GM21825 (cell line): ENCODE results near the gene TSPAN3.

Experiments used
- ATAC-seq: cut with Tn5 transposase; IDR thresholded peaks from one replicate; pipeline ENCODE4 v1.9.1; 2021; ENCODE audit warnings: mild to moderate bottlenecking, moderate library complexity; ENCODE audit not compliant: unreplicated experiment

Gene TSPAN3

GRCh38 chr15:77085297-77085696 is 14.4 kb upstream of the TSPAN3 start:
- ATAC-seq: no peak

- ATAC-seq: no peak
These were observed 13.5 kb upstream of the TSPAN3 start for GRCh38 chr15:77084436-77084835.

GRCh38 chr15:77083381-77084160 is 12.7 kb upstream of the TSPAN3 start:
- peak; percentile 74 for ATAC-seq

GRCh38 chr15:77081971-77082370 is 11.1 kb upstream of the TSPAN3 start:
- no peak for ATAC-seq

GRCh38 chr15:77076323-77076915 is 5.5 kb upstream of the TSPAN3 start:
- no peak for ATAC-seq

GRCh38 chr15:77075528-77075927 is 4.6 kb upstream of the TSPAN3 start:
- no peak for ATAC-seq

- no peak for ATAC-seq
These were observed 3.4 kb upstream of the TSPAN3 start for GRCh38 chr15:77074350-77074749.

GRCh38 chr15:77071305-77072223 is 655 bp upstream of the TSPAN3 start:
- ATAC-seq: no peak

GRCh38 chr15:77070180-77070494 is 772 bp downstream of the TSPAN3 start:
- no peak for ATAC-seq

- no peak for ATAC-seq
These were observed 1.3 kb downstream of the TSPAN3 start for GRCh38 chr15:77069521-77070121.

- no peak for ATAC-seq
These were observed 2.3 kb downstream of the TSPAN3 start for GRCh38 chr15:77068633-77069032.

- no peak for ATAC-seq
These were observed 3.1 kb downstream of the TSPAN3 start for GRCh38 chr15:77067691-77068367.

GRCh38 chr15:77066971-77067690 is 3.8 kb downstream of the TSPAN3 start:
- no peak for ATAC-seq

GRCh38 chr15:77064539-77065308 is 6.2 kb downstream of the TSPAN3 start:
- ATAC-seq: no peak

GRCh38 chr15:77064063-77064462 is 6.8 kb downstream of the TSPAN3 start:
- no peak for ATAC-seq

GRCh38 chr15:77063249-77063648 is 7.7 kb downstream of the TSPAN3 start:
- no peak for ATAC-seq

- ATAC-seq: no peak
These were observed 10.4 kb downstream of the TSPAN3 start for GRCh38 chr15:77060546-77060945.

GRCh38 chr15:77059786-77060361 is 11.0 kb downstream of the TSPAN3 start:
- peak; percentile 63 for ATAC-seq

GRCh38 chr15:77058468-77058867 is 12.4 kb downstream of the TSPAN3 start:
- no peak for ATAC-seq
